HFF-Myc (cell line): ENCODE results near the gene PDE4A.

Experiments used
- DNase-seq: peaks from one replicate; pipeline ENCODE4 v3.0.0-alpha.2; 2011; ENCODE audit warnings: low read depth; ENCODE audit errors: extremely low read depth
- H3K4me3 ChIP-seq: replicated peaks from 2 replicates; pipeline ENCODE4 v1.5.1; 2011; ENCODE audit warnings: low read depth, mild to moderate bottlenecking, control low read depth, low read length
- CTCF ChIP-seq: IDR thresholded peaks from 2 replicates; pipeline ENCODE4 v1.5.1; 2012; ENCODE audit warnings: mild to moderate bottlenecking, low read depth, low read length, control low read depth; ENCODE audit errors: missing control alignments

PDE4A gene

GRCh38 chr19:10491472-10492047 is 71.2 kb downstream of the PDE4A start:
- DNase-seq: no peak
- TF ChIP-seq CTCF: no peak
- no peak overlapping the region for H3K4me3 ChIP-seq

GRCh38 chr19:10497371-10497770 is 77.0 kb downstream of the PDE4A start:
- no peak for TF ChIP-seq CTCF
- H3K4me3 ChIP-seq: no peak overlapping the region
- no peak for DNase-seq

- TF ChIP-seq CTCF: no peak
- no peak overlapping the region for H3K4me3 ChIP-seq
- DNase-seq: no peak
Observed at GRCh38 chr19:10499550-10500246, 79.4 kb downstream of the PDE4A start.

- no peak for DNase-seq
- H3K4me3 ChIP-seq: no peak overlapping the region
- TF ChIP-seq CTCF: no peak
Observed at GRCh38 chr19:10500247-10500592, 79.9 kb downstream of the PDE4A start.

- DNase-seq: no peak
- TF ChIP-seq CTCF: no peak
- peak overlapping the region; percentile 91 for H3K4me3 ChIP-seq
Observed at GRCh38 chr19:10501971-10502523, 81.7 kb downstream of the PDE4A start.

GRCh38 chr19:10502524-10503001 is 82.2 kb downstream of the PDE4A start:
- TF ChIP-seq CTCF: no peak
- DNase-seq: peak; percentile 56
- H3K4me3 ChIP-seq: peak overlapping the region; percentile 91
